Measurements from ENCODE around the gene CUEDC1. TPM values are rescaled to one million over a fixed set of nuclear protein-coding genes. Genes with fewer than 3 reads are reported as not detected.

The CUEDC1 gene
- total and polyA plus RNA-seq, 2 of the 13 experiments (the other 11 are each of a cell fraction or from before 2014, with no cell fraction given), result 7.4 to 12.9 TPM

GRCh38 chr17:57902800-57903759, 52.1 kb downstream of the CUEDC1 start (continued):
- TF ChIP-seq CERS6 (CRISPR knock-in tag; IDR thresholded peaks at IDR 0.05), result no peak
- TF ChIP-seq ATF7-NPFF (CRISPR knock-in tag; IDR thresholded peaks at IDR 0.05; ENCODE audit: low read depth), result no peak
- TF ChIP-seq MTA1 (CRISPR knock-in tag; IDR thresholded peaks at IDR 0.05; ENCODE audit: borderline replicate concordance), result peak; percentile 34
- peak; percentile 82; the same call in 1 of the 2 replicates for TF ChIP-seq ZNF205 (CRISPR knock-in tag; IDR thresholded peaks at IDR 0.05)
- no peak for TF ChIP-seq ZBTB34 (CRISPR knock-in tag; IDR thresholded peaks at IDR 0.05)
- 0 out of 2 replicates have a peak, but pooled peaks have one; percentile 56 for TF ChIP-seq ZNF615 (CRISPR knock-in tag; IDR thresholded peaks at IDR 0.05; ENCODE audit: borderline replicate concordance)
- no peak for TF ChIP-seq GABPA (IDR thresholded peaks at IDR 0.05; ENCODE audit: low read depth, low read length)
- peak; percentile 75 for TF ChIP-seq GABPA (CRISPR knock-in tag; IDR thresholded peaks at IDR 0.05; ENCODE audit: low read depth)
- TF ChIP-seq ZNF766 (CRISPR knock-in tag; IDR thresholded peaks at IDR 0.05; ENCODE audit: borderline replicate concordance), result no peak
- no peak for TF ChIP-seq SSRP1 (CRISPR knock-in tag; IDR thresholded peaks at IDR 0.05)
- TF ChIP-seq ZSCAN5A (CRISPR knock-in tag; IDR thresholded peaks at IDR 0.05; ENCODE audit: borderline replicate concordance), result no peak
- no peak for TF ChIP-seq ZNF513 (CRISPR knock-in tag; conservative IDR thresholded peaks at IDR 0.05)
- TF ChIP-seq BRF2 (CRISPR knock-in tag; IDR thresholded peaks at IDR 0.05), result 0 out of 2 replicates have a peak, but pooled peaks have one; percentile 36
- 0 out of 2 replicates have a peak, but pooled peaks have one; percentile 84 for TF ChIP-seq ATF6 (CRISPR knock-in tag; conservative IDR thresholded peaks at IDR 0.05)
- TF ChIP-seq TCF7 (IDR thresholded peaks at IDR 0.05; ENCODE audit: low read depth), result peak; percentile 75
- TF ChIP-seq TAF15 (IDR thresholded peaks at IDR 0.05; ENCODE audit: low read depth, low read length, poor library complexity, severe bottlenecking), result no peak
- peak; percentile 95 for TF ChIP-seq SALL1 (CRISPR knock-in tag; IDR thresholded peaks at IDR 0.05)
- TF ChIP-seq GTF3A (CRISPR knock-in tag; conservative IDR thresholded peaks at IDR 0.05), result no peak

Measured in HepG2 (cell line).